ENCODE results near the gene UPP2. TPM values are rescaled to one million over a fixed set of nuclear protein-coding genes. Genes with fewer than 3 reads are reported as not detected.

Gene UPP2
- total and polyA plus RNA-seq, 2 of the 13 experiments (the other 11 are each of a cell fraction or from before 2014, with no cell fraction given) = 0.07 to 0.28 TPM

DNA sequence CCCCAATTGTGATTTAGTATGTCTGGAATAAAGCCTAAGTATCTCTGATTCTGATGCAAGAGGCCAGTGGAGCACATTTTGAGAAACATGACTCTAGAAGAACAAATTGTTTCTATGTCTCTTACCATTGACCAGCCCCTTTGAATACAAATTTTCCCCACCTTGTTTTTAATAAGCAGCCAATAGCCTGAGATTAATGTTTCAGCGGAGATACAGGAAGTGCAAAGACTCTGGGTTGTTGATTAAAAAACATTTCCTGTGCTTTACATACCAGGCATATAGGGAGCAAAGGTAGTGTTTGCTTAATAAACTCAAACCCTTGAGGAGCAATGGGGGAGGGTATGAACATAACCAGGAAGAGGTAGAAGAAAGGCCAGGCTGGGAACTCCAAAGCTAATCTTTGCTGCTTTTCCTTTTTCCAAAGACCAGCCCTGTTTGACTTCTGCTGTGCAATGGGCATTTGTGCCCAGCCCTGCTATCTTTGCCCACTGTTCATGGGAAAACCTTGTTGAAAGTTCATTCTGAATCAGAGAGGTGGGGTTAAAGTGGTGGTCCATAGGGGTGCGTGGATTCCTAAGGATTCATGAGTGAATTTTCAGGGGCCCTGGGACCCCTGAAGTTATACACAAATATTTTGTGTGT is 29.3 kb downstream of the UPP2 start (continued):
- TF ChIP-seq TBL1XR1 (IDR thresholded peaks at IDR 0.05; ENCODE audit: borderline replicate concordance, low read length, partially characterized antibody) (peak; percentile 79), ZNF460 (CRISPR knock-in tag; IDR thresholded peaks at IDR 0.05; ENCODE audit: borderline replicate concordance) (no peak), ZNF577 (CRISPR knock-in tag; IDR thresholded peaks at IDR 0.05; ENCODE audit: borderline replicate concordance, low read depth) (no peak), ZNF510 (CRISPR knock-in tag; IDR thresholded peaks at IDR 0.05; ENCODE audit: low read depth) (no peak), ZNF678 (CRISPR knock-in tag; IDR thresholded peaks at IDR 0.05) (no peak), ZNF556 (CRISPR knock-in tag; IDR thresholded peaks at IDR 0.05; ENCODE audit: borderline replicate concordance) (no peak; the same call in 1 of the 2 replicates), MED8 (CRISPR knock-in tag; IDR thresholded peaks at IDR 0.05; ENCODE audit: insufficient replicate concordance) (peak; percentile 96), MZF1 (CRISPR knock-in tag; IDR thresholded peaks at IDR 0.05; ENCODE audit: borderline replicate concordance) (no peak), ZNF607 (CRISPR knock-in tag; IDR thresholded peaks at IDR 0.05; ENCODE audit: borderline replicate concordance) (no peak), ZNF615 (CRISPR knock-in tag; IDR thresholded peaks at IDR 0.05; ENCODE audit: borderline replicate concordance) (peak; percentile 46; the same call in 1 of the 2 replicates), ZFP37 (CRISPR knock-in tag; IDR thresholded peaks at IDR 0.05; ENCODE audit: borderline replicate concordance) (0 out of 2 replicates have a peak, but pooled peaks have one; percentile 19), ZNF775 (CRISPR knock-in tag; IDR thresholded peaks at IDR 0.05; ENCODE audit: borderline replicate concordance) (no peak), ZNF296 (CRISPR knock-in tag; conservative IDR thresholded peaks at IDR 0.05) (no peak)
- TF ChIP-seq, protein P1, sequence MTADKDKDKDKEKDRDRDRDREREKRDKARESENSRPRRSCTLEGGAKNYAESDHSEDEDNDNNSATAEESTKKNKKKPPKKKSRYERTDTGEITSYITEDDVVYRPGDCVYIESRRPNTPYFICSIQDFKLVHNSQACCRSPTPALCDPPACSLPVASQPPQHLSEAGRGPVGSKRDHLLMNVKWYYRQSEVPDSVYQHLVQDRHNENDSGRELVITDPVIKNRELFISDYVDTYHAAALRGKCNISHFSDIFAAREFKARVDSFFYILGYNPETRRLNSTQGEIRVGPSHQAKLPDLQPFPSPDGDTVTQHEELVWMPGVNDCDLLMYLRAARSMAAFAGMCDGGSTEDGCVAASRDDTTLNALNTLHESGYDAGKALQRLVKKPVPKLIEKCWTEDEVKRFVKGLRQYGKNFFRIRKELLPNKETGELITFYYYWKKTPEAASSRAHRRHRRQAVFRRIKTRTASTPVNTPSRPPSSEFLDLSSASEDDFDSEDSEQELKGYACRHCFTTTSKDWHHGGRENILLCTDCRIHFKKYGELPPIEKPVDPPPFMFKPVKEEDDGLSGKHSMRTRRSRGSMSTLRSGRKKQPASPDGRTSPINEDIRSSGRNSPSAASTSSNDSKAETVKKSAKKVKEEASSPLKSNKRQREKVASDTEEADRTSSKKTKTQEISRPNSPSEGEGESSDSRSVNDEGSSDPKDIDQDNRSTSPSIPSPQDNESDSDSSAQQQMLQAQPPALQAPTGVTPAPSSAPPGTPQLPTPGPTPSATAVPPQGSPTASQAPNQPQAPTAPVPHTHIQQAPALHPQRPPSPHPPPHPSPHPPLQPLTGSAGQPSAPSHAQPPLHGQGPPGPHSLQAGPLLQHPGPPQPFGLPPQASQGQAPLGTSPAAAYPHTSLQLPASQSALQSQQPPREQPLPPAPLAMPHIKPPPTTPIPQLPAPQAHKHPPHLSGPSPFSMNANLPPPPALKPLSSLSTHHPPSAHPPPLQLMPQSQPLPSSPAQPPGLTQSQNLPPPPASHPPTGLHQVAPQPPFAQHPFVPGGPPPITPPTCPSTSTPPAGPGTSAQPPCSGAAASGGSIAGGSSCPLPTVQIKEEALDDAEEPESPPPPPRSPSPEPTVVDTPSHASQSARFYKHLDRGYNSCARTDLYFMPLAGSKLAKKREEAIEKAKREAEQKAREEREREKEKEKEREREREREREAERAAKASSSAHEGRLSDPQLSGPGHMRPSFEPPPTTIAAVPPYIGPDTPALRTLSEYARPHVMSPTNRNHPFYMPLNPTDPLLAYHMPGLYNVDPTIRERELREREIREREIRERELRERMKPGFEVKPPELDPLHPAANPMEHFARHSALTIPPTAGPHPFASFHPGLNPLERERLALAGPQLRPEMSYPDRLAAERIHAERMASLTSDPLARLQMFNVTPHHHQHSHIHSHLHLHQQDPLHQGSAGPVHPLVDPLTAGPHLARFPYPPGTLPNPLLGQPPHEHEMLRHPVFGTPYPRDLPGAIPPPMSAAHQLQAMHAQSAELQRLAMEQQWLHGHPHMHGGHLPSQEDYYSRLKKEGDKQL (CRISPR knock-in tag; IDR thresholded peaks at IDR 0.05; ENCODE audit: low read depth) = peak; percentile 63; the same call in 1 of the 2 replicates
- TF ChIP-seq, protein P2, sequence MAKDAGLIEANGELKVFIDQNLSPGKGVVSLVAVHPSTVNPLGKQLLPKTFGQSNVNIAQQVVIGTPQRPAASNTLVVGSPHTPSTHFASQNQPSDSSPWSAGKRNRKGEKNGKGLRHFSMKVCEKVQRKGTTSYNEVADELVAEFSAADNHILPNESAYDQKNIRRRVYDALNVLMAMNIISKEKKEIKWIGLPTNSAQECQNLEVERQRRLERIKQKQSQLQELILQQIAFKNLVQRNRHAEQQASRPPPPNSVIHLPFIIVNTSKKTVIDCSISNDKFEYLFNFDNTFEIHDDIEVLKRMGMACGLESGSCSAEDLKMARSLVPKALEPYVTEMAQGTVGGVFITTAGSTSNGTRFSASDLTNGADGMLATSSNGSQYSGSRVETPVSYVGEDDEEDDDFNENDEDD (CRISPR knock-in tag; IDR thresholded peaks at IDR 0.05; ENCODE audit: borderline replicate concordance) = peak; percentile 45; the same call in 1 of the 2 replicates
- TF ChIP-seq, protein P3, sequence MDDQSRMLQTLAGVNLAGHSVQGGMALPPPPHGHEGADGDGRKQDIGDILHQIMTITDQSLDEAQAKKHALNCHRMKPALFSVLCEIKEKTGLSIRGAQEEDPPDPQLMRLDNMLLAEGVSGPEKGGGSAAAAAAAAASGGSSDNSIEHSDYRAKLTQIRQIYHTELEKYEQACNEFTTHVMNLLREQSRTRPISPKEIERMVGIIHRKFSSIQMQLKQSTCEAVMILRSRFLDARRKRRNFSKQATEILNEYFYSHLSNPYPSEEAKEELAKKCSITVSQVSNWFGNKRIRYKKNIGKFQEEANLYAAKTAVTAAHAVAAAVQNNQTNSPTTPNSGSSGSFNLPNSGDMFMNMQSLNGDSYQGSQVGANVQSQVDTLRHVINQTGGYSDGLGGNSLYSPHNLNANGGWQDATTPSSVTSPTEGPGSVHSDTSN (CRISPR knock-in tag; IDR thresholded peaks at IDR 0.05; ENCODE audit: borderline replicate concordance) = no peak
- TF ChIP-seq, protein P4, sequence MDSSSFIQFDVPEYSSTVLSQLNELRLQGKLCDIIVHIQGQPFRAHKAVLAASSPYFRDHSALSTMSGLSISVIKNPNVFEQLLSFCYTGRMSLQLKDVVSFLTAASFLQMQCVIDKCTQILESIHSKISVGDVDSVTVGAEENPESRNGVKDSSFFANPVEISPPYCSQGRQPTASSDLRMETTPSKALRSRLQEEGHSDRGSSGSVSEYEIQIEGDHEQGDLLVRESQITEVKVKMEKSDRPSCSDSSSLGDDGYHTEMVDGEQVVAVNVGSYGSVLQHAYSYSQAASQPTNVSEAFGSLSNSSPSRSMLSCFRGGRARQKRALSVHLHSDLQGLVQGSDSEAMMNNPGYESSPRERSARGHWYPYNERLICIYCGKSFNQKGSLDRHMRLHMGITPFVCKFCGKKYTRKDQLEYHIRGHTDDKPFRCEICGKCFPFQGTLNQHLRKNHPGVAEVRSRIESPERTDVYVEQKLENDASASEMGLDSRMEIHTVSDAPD (CRISPR knock-in tag; IDR thresholded peaks at IDR 0.05) = no peak
- TF ChIP-seq, protein P5, sequence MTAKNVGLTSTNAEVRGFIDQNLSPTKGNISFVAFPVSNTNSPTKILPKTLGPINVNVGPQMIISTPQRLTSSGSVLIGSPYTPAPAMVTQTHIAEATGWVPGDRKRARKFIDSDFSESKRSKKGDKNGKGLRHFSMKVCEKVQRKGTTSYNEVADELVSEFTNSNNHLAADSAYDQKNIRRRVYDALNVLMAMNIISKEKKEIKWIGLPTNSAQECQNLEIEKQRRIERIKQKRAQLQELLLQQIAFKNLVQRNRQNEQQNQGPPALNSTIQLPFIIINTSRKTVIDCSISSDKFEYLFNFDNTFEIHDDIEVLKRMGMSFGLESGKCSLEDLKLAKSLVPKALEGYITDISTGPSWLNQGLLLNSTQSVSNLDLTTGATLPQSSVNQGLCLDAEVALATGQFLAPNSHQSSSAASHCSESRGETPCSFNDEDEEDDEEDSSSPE (CRISPR knock-in tag; IDR thresholded peaks at IDR 0.05) = no peak
